A549 (cell line): Measurements from ENCODE around the gene CRYZL1. TPM values are rescaled to one million over a fixed set of nuclear protein-coding genes. Genes with fewer than 3 reads are reported as not detected.

Source experiments
- ATAC-seq, 2 experiments: fragments of 200-7000 bp in 1 of 2; fragments of >200 bp in 1 of 2; cut with Nextera tagmentation in 1 of 2; cut with Tn5 transposase in 1 of 2; 3 replicates each; pipeline versions ENCODE4 v1.8.0 to v1.9.1; 2018 to 2020; ENCODE audit warnings: mild to moderate bottlenecking in 1 of 2, moderate library complexity in 1 of 2
- CTCF ChIA-PET: fragments of 300-600 bp; sonication (Branson Sonifier 250); formaldehyde crosslinking; extraction: SDS; loops from one replicate; lab custom pipeline; 2021; ENCODE audit warnings: antibody characterized with exemption, inconsistent platforms; lab: Yijun Ruan, JAX
- POLR2A ChIA-PET: fragments of 350-600 bp; formaldehyde crosslinking; extraction: SDS; loops from one replicate; lab custom pipeline; 2021; ENCODE audit warnings: antibody characterized with exemption, inconsistent platforms; lab: Yijun Ruan, JAX
- DNase-seq, 2 experiments: peaks; one replicate each; pipeline versions ENCODE4 v3.0.0 to v3.0.0-alpha.2; 2011 to 2016; ENCODE audit warnings: low read depth in 1 of 2, low spot score in 1 of 2
- FAIRE-seq: peaks from 2 replicates; lab custom pipeline; 2011; peaks lifted over from hg19 to GRCh38; lab: Jason Lieb, UNC
- H3K27ac ChIP-seq, 2 experiments: fragments of >200 bp; sonication (Bioruptor Twin); formaldehyde crosslinking; 3 replicates each; pipeline ENCODE4 v1.5.1; 2016 to 2017
- H3K4me1 ChIP-seq: fragments of >200 bp; sonication (Bioruptor Twin); formaldehyde crosslinking; 3 replicates; pipeline ENCODE4 v1.6.1; 2016
- H3K4me2 ChIP-seq: fragments of >200 bp; sonication (Bioruptor Twin); formaldehyde crosslinking; 3 replicates; pipeline ENCODE4 v1.6.1; 2016
- H3K4me3 ChIP-seq: fragments of >200 bp; sonication (Bioruptor Twin); formaldehyde crosslinking; 3 replicates; pipeline ENCODE4 v1.5.1; 2016
- H3K9me3 ChIP-seq: fragments of >200 bp; sonication (Bioruptor Twin); formaldehyde crosslinking; 3 replicates; pipeline ENCODE4 v1.6.1; 2016
- CBX2 ChIP-seq: fragments of 200-600 bp; sonication (generic); IDR thresholded peaks from 2 replicates; pipeline ENCODE4 v1.6.1; 2016; ENCODE audit warnings: low read depth, mild to moderate bottlenecking, borderline replicate concordance
- CEBPB ChIP-seq, 2 experiments: fragments of >200 bp in 1 of 2; sonication (Bioruptor Twin) in 1 of 2; formaldehyde crosslinking in 1 of 2; IDR thresholded peaks; 2 replicates each; pipeline ENCODE4 v1.6.1; 2012 to 2016
- CHD2 ChIP-seq: fragments of 150-350 bp; IDR thresholded peaks from 2 replicates; pipeline ENCODE4 v1.6.1; 2014; ENCODE audit warnings: low read length; ENCODE audit not compliant: partially characterized antibody
- CTCF ChIP-seq: fragments of >200 bp; sonication (Bioruptor Twin); formaldehyde crosslinking; IDR thresholded peaks from 3 replicates; pipeline ENCODE4 v1.5.1; 2016
- E2F6 ChIP-seq: IDR thresholded peaks from 2 replicates; pipeline ENCODE4 v1.6.1; 2012; ENCODE audit warnings: low read depth, borderline replicate concordance
- EHF ChIP-seq: fragments of 250-450 bp; sonication (Bioruptor Pico); IDR thresholded peaks from 2 replicates; pipeline ENCODE4 v1.5.0; 2020; ENCODE audit warnings: mild to moderate bottlenecking
- ESRRA ChIP-seq: fragments of 150-350 bp; IDR thresholded peaks from 2 replicates; pipeline ENCODE4 v1.6.1; 2014; ENCODE audit warnings: mild to moderate bottlenecking, low read length, borderline replicate concordance
- FOSB ChIP-seq: fragments of 250-450 bp; sonication (Bioruptor Pico); IDR thresholded peaks from 2 replicates; pipeline ENCODE4 v1.5.0; 2020; ENCODE audit warnings: mild to moderate bottlenecking, moderate library complexity
- HES2 ChIP-seq: fragments of >200 bp; sonication (Bioruptor Twin); formaldehyde crosslinking; IDR thresholded peaks from 2 replicates; pipeline ENCODE4 v1.6.1; 2016
- HEYL ChIP-seq: fragments of 250-450 bp; sonication (Bioruptor Pico); IDR thresholded peaks from 2 replicates; pipeline ENCODE4 v1.8.0; 2021; ENCODE audit warnings: mild to moderate bottlenecking, moderate library complexity
- HOXB5 ChIP-seq: fragments of 250-450 bp; sonication (Bioruptor Pico); IDR thresholded peaks from 2 replicates; pipeline ENCODE4 v1.5.0; 2020; ENCODE audit warnings: mild to moderate bottlenecking, moderate library complexity
- JUN ChIP-seq, 2 experiments: fragments of >200 bp; sonication (Bioruptor Twin); formaldehyde crosslinking; IDR thresholded peaks; 2 replicates in 1 of 2; 3 replicates in 1 of 2; pipeline ENCODE4 v1.6.1; 2016 to 2017
- JUNB ChIP-seq: fragments of >200 bp; sonication (Bioruptor Twin); formaldehyde crosslinking; IDR thresholded peaks from 2 replicates; pipeline ENCODE4 v1.6.1; 2016
- MAFK ChIP-seq: fragments of 450-650 bp; IDR thresholded peaks from 2 replicates; pipeline ENCODE4 v1.6.1; 2014; ENCODE audit not compliant: partially characterized antibody
- MAZ ChIP-seq: fragments of 150-350 bp; IDR thresholded peaks from 2 replicates; pipeline ENCODE4 v1.6.1; 2014; ENCODE audit warnings: antibody characterized with exemption, low read depth, low read length, borderline replicate concordance
- NPAS2 ChIP-seq: fragments of 250-450 bp; sonication (Bioruptor Pico); IDR thresholded peaks from 2 replicates; pipeline ENCODE4 v1.8.0; 2022; ENCODE audit warnings: mild to moderate bottlenecking, moderate library complexity, borderline replicate concordance
- NR3C1 ChIP-seq: fragments of >200 bp; sonication (Bioruptor Twin); formaldehyde crosslinking; IDR thresholded peaks from 3 replicates; pipeline ENCODE4 v1.6.1; 2017
- PBX3 ChIP-seq: IDR thresholded peaks from 2 replicates; pipeline ENCODE4 v1.6.1; 2012
- PHF8 ChIP-seq: fragments of 200-600 bp; sonication (generic); IDR thresholded peaks from 2 replicates; pipeline ENCODE4 v1.6.1; 2016; ENCODE audit warnings: low read depth, mild to moderate bottlenecking, antibody characterized with exemption, moderate library complexity, borderline replicate concordance
- RARB ChIP-seq: fragments of 250-450 bp; sonication (Bioruptor Pico); IDR thresholded peaks from 2 replicates; pipeline ENCODE4 v1.8.0; 2021; ENCODE audit warnings: mild to moderate bottlenecking, moderate library complexity
- RCOR1 ChIP-seq: fragments of 150-350 bp; IDR thresholded peaks from 2 replicates; pipeline ENCODE4 v1.6.1; 2014; ENCODE audit warnings: antibody characterized with exemption, low read length, low read depth
- RFX5 ChIP-seq: fragments of 450-650 bp; IDR thresholded peaks from 2 replicates; pipeline ENCODE4 v1.7.1; 2014; ENCODE audit warnings: antibody characterized with exemption, mild to moderate bottlenecking, moderate library complexity
- RNF2 ChIP-seq: fragments of 200-600 bp; sonication (generic); IDR thresholded peaks from 2 replicates; pipeline ENCODE4 v1.6.1; 2016; ENCODE audit warnings: low read depth, mild to moderate bottlenecking, antibody characterized with exemption, moderate library complexity, borderline replicate concordance
- SREBF2 ChIP-seq: fragments of 450-650 bp; IDR thresholded peaks from 2 replicates; pipeline ENCODE4 v1.6.1; 2014; ENCODE audit warnings: mild to moderate bottlenecking, moderate library complexity
- TFCP2L1 ChIP-seq: fragments of 250-450 bp; sonication (Bioruptor Pico); IDR thresholded peaks from 2 replicates; pipeline ENCODE4 v1.5.0; 2021; ENCODE audit warnings: mild to moderate bottlenecking
- TP53 ChIP-seq: fragments of 250-450 bp; sonication (Bioruptor Pico); IDR thresholded peaks from 2 replicates; pipeline ENCODE4 v1.5.0; 2021; ENCODE audit warnings: mild to moderate bottlenecking, moderate library complexity
- ZC3H11A ChIP-seq: fragments of 450-650 bp; IDR thresholded peaks from 2 replicates; pipeline ENCODE4 v1.6.1; 2014; ENCODE audit warnings: antibody characterized with exemption, mild to moderate bottlenecking
- ZNF302 ChIP-seq: fragments of 250-450 bp; sonication (Bioruptor Pico); IDR thresholded peaks from 2 replicates; pipeline ENCODE4 v1.9.0; 2021; ENCODE audit warnings: inconsistent platforms, mild to moderate bottlenecking, moderate library complexity
- ZSCAN20 ChIP-seq: fragments of 250-450 bp; sonication (Bioruptor Pico); IDR thresholded peaks from 2 replicates; pipeline ENCODE4 v1.8.0; 2022; ENCODE audit warnings: mild to moderate bottlenecking, moderate library complexity
- WGBS: methylation state at CpG from one replicate; pipeline ENCODE4 v1.1.6; 2017; ENCODE audit errors: missing lambda C conversion rate; 5-methylcytosine and 5-hydroxymethylcytosine counted together
- polyA plus RNA-seq, 4 experiments: library from polyadenylated mRNA; depleted of rRNA in 3 of 4; stranded (reverse); fragments of >200 nt; fragmentation: RNase III in 1 of 4; extraction: RNeasy Plus Mini Kit Qiagen cat#74134 plus additional on column Dnase treatment in 1 of 4; gene quantifications; 2 replicates in 3 of 4; 3 replicates in 1 of 4; pipeline ENCODE4 v1.2.3, GENCODE V29; 2011 to 2017

Gene CRYZL1
- polyA plus RNA-seq, 2 of the 4 experiments (the other 2 are of a cell fraction): 15.2 to 38.9 TPM

GRCh38 chr21:33654412-33654811 lies 12.9 kb upstream of the CRYZL1 start:
- no peak for TF ChIP-seq TFCP2L1 (CRISPR knock-in tag)
- no peak for TF ChIP-seq RCOR1
- no peak for TF ChIP-seq CEBPB (IDR thresholded peaks at IDR 0.05)
- TF ChIP-seq CTCF: no peak
- TF ChIP-seq JUN (IDR thresholded peaks at IDR 0.05): no peak
- TF ChIP-seq ESRRA: no peak
- TF ChIP-seq HES2: no peak
- TF ChIP-seq PHF8: no peak
- no peak for TF ChIP-seq PBX3
- TF ChIP-seq E2F6: no peak
- no peak for TF ChIP-seq CBX2
- no peak for TF ChIP-seq CHD2
- no peak for TF ChIP-seq TP53
- TF ChIP-seq MAFK: no peak
- TF ChIP-seq SREBF2: no peak
- TF ChIP-seq JUNB: no peak
- TF ChIP-seq NR3C1: no peak
- no peak for TF ChIP-seq HEYL

GRCh38 chr21:33651965-33652680 lies 10.6 kb upstream of the CRYZL1 start:
- H3K27ac ChIP-seq: no peak overlapping the region
- H3K4me3 ChIP-seq: no peak overlapping the region
- CTCF ChIA-PET: no interaction called here
- 91% methylated on average over 8 of the region's 8 CpGs for WGBS
- POLR2A ChIA-PET: no interaction called here
- no peak for DNase-seq
- no peak for FAIRE-seq
- H3K4me2 ChIP-seq: no peak overlapping the region
- no peaks in the 10 kb centered on the region for H3K9me3 ChIP-seq
- H3K4me1 ChIP-seq: peaks cover 26% of the 10 kb centered on the region
- no peak for TF ChIP-seq SREBF2
- peak; percentile 42 for TF ChIP-seq MAFK
- no peak for ATAC-seq

More at GRCh38 chr21:33654412-33654811, 12.9 kb upstream of the CRYZL1 start:
- DNase-seq (no peak), FAIRE-seq (no peak), ATAC-seq (no peak)
- WGBS: 87% methylated on average over 4 of the region's 4 CpGs
- peak overlapping the region; percentile 81 to 88; a peak in 5 of 6 replicates for H3K27ac ChIP-seq
- CTCF ChIA-PET: no interaction called here
- H3K4me1 ChIP-seq: peaks cover 36% of the 10 kb centered on the region
- no peaks in the 10 kb centered on the region for H3K9me3 ChIP-seq
- POLR2A ChIA-PET: no interaction called here
- H3K4me3 ChIP-seq: no peak overlapping the region
- H3K4me2 ChIP-seq: peak overlapping the region; percentile 74; the same call in 2 of the 3 replicates

GRCh38 chr21:33650929-33651509 lies 9.5 kb upstream of the CRYZL1 start:
- DNase-seq (no peak), ATAC-seq (no peak), FAIRE-seq (no peak)
- WGBS: 86% methylated on average over 7 of the region's 7 CpGs
- no peak overlapping the region for H3K27ac ChIP-seq
- ChIA-PET POLR2A (no interaction called here), CTCF (no interaction called here)
- no peaks in the 10 kb centered on the region for H3K9me3 ChIP-seq
- no peak overlapping the region for H3K4me3 ChIP-seq
- peaks cover 18% of the 10 kb centered on the region for H3K4me1 ChIP-seq
- no peak overlapping the region for H3K4me2 ChIP-seq
- TF ChIP-seq HOXB5 (CRISPR knock-in tag) (no peak), ZSCAN20 (CRISPR knock-in tag) (no peak), FOSB (CRISPR knock-in tag) (no peak), MAZ (no peak), RFX5 (no peak), RARB (CRISPR knock-in tag) (no peak), RNF2 (no peak), ZNF302 (CRISPR knock-in tag) (no peak), NPAS2 (CRISPR knock-in tag) (no peak), ZC3H11A (no peak), EHF (no peak)
